ENCODE results near the gene NTN1. TPM values are rescaled to one million over a fixed set of nuclear protein-coding genes. Genes with fewer than 3 reads are reported as not detected.
A peak's percentile ranks its signal among the peaks of the same experiment; 100 is the strongest.
"Not testable (repeated sequence)": the region's sequence is repeated elsewhere in the genome, so short reads cannot be mapped to it uniquely, and the experiment has no call there.

NTN1 gene
- total and polyA plus RNA-seq, 2 of the 13 experiments (the other 11 are each of a cell fraction or from before 2014, with no cell fraction given), result 0.04 to 0.05 TPM

DNA sequence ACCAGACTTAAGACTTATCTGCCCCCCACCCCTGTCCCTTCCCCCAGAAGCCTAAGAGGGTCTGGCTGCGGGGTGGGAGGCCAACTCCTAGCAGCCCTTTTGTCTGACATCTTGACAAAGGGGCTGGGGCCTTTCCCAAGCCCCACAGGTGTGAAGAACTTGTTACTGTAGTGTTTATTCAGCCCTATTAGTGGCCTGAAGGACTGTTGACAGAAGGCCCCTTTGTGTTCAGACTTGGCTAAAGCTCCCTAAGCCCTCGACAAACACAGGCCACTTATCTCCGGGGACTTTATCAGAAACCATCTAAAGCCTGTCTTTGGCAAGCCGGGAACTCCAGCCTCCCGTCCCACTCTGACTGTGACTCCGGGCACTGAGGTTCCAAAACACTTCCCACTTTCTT, 129.8 kb downstream of the NTN1 start (continued):
- TF ChIP-seq, protein P1, sequence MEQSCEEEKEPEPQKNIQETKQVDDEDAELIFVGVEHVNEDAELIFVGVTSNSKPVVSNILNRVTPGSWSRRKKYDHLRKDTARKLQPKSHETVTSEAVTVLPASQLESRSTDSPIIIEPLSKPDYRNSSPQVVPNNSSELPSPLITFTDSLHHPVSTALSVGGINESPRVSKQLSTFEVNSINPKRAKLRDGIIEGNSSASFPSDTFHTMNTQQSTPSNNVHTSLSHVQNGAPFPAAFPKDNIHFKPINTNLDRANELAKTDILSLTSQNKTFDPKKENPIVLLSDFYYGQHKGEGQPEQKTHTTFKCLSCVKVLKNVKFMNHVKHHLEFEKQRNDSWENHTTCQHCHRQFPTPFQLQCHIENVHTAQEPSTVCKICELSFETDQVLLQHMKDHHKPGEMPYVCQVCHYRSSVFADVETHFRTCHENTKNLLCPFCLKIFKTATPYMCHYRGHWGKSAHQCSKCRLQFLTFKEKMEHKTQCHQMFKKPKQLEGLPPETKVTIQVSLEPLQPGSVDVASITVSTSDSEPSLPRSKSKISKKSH (CRISPR knock-in tag; IDR thresholded peaks at IDR 0.05; ENCODE audit: borderline replicate concordance), result no peak
- TF ChIP-seq, protein P2, sequence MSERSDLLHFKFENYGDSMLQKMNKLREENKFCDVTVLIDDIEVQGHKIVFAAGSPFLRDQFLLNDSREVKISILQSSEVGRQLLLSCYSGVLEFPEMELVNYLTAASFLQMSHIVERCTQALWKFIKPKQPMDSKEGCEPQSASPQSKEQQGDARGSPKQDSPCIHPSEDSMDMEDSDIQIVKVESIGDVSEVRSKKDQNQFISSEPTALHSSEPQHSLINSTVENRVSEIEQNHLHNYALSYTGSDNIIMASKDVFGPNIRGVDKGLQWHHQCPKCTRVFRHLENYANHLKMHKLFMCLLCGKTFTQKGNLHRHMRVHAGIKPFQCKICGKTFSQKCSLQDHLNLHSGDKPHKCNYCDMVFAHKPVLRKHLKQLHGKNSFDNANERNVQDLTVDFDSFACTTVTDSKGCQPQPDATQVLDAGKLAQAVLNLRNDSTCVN (CRISPR knock-in tag; IDR thresholded peaks at IDR 0.05; ENCODE audit: borderline replicate concordance), result no peak
- TF ChIP-seq ZNF367 (CRISPR knock-in tag; IDR thresholded peaks at IDR 0.05; ENCODE audit: borderline replicate concordance), result no peak
- TF ChIP-seq ZBTB7A (CRISPR knock-in tag; IDR thresholded peaks at IDR 0.05), result no peak

DNA sequence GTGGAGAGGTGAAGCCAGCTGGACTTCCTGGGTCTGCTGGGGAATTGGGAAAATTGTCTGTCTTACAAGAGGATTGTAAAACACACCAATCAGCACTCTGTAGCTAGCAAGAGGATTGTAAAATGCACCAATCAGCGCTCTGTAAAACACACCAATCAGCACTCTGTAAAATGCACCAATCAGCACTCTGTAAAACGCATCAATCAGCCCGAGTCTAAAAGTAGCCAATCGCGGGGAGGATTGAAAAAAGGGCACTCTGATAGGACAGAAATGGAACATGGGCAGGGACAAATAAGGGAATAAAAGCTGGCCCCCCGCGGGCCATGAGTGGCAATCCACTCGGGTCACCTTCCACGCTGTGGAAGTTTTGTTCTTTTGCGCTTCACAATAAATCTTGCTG, 130.4 kb downstream of the NTN1 start:
- H3K27ac ChIP-seq (ENCODE audit: extremely low read length, insufficient read depth, low read length); in situ Hi-C loops (cut with HindIII; ENCODE audit: extremely low pct_ligation_motif_present, low pct_unique_long_range_greater_than_20kb); CTCF ChIA-PET (ENCODE audit: low intra/inter-chr PET ratio, low total read pairs); H3K79me2 ChIP-seq (ENCODE audit: insufficient read depth, low read length); ATAC-seq; POLR2A ChIA-PET; H3K9ac ChIP-seq (ENCODE audit: insufficient read depth, low read depth, low read length); H3K4me3 ChIP-seq (replicated peaks in 1 of 3; ENCODE audit: insufficient read depth in 1 of 3, low read depth in 2 of 3, low read length in 3 of 3); BruUV-seq (replicated peaks); DNase-seq (ENCODE audit: low spot score); H3K9me3 ChIP-seq (ENCODE audit: low read length); H3K4me1 ChIP-seq (ENCODE audit: insufficient read depth, low read length); H3K36me3 ChIP-seq (replicated peaks in 1 of 2; ENCODE audit: control insufficient read depth in 1 of 2, insufficient read depth in 2 of 2, low read length in 2 of 2); H2AFZ ChIP-seq (ENCODE audit: low read length); FAIRE-seq; intact Hi-C loops (cut with micrococcal nuclease; ENCODE audit: unreplicated experiment); H4K20me1 ChIP-seq (ENCODE audit: insufficient read depth, low read length); H3K4me2 ChIP-seq (ENCODE audit: low read depth, low read length): not testable (repeated sequence)
- TF ChIP-seq MAFK (conservative IDR thresholded peaks at IDR 0.05 in 1 of 2, IDR thresholded peaks at IDR 0.05 in 1 of 2; ENCODE audit: low read length in 2 of 2), result 0 out of 4 replicates have a peak, but pooled peaks of 1 of the 2 experiments have one; percentile 0
- peaks cover 25 to 82% of the 10 kb centered on the region in 2 experiments for H3K27me3 ChIP-seq (ENCODE audit: control insufficient read depth in 1 of 2, insufficient read depth in 2 of 2, low read length in 2 of 2)
- WGBS (ENCODE audit: low lambda C conversion rate), result 77% methylated on average over 10 of the region's 10 CpGs

Data from HepG2 (cell line).